CD4-positive, alpha-beta memory T cell (primary cell): ENCODE data around the gene SIM1. TPM values are rescaled to one million over a fixed set of nuclear protein-coding genes. Genes with fewer than 3 reads are reported as not detected.
"Not testable (repeated sequence)": the region's sequence is repeated elsewhere in the genome, so short reads cannot be mapped to it uniquely, and the experiment has no call there.

Experiments
- CTCF ChIA-PET: fragments of 350-600 bp; sonication (Branson Sonifier 250); formaldehyde crosslinking; loops from one replicate; lab custom pipeline; 2021; ENCODE audit warnings: inconsistent platforms; ENCODE audit not compliant: partially characterized antibody; lab: Charles Lee
- POLR2A ChIA-PET: fragments of 350-600 bp; sonication (Branson Sonifier 250); formaldehyde crosslinking; loops from one replicate; lab custom pipeline; 2021; ENCODE audit not compliant: partially characterized antibody; lab: Charles Lee
- DNase-seq, 5 donors: peaks; one replicate each; pipeline versions ENCODE4 v3.0.0 to v3.0.0-alpha.2; 2020 to 2022; ENCODE audit warnings: mixed read lengths in 1 of 5
- H3K27ac ChIP-seq: one replicate; pipeline ENCODE4 v1.7.0; 2013; ENCODE audit warnings: low read depth, low read length
- H3K27me3 ChIP-seq: 2 replicates; pipeline ENCODE4 v1.7.0; 2013; ENCODE audit warnings: mild to moderate bottlenecking, low read length, moderate library complexity; ENCODE audit not compliant: insufficient read depth
- H3K36me3 ChIP-seq: 2 replicates; pipeline ENCODE4 v1.7.0; 2013; ENCODE audit warnings: mild to moderate bottlenecking, low read length, moderate library complexity; ENCODE audit not compliant: insufficient read depth
- H3K4me1 ChIP-seq: 2 replicates; pipeline ENCODE4 v1.7.0; 2013; ENCODE audit warnings: mild to moderate bottlenecking, low read length, moderate library complexity; ENCODE audit not compliant: insufficient read depth
- H3K4me3 ChIP-seq, 2 donors: one replicate each; pipeline ENCODE4 v1.7.0; 2013; ENCODE audit warnings: low read length in 2 of 2, mild to moderate bottlenecking in 1 of 2
- H3K9me3 ChIP-seq, 2 donors: one replicate each; pipeline ENCODE4 v1.7.0; 2013; ENCODE audit warnings: low read length in 2 of 2, control low read depth in 1 of 2; ENCODE audit not compliant: control insufficient read depth in 1 of 2
- H3K27ac Mint-ChIP-seq, 7 donors: one replicate each; pipeline ENCODE4 v1.8.0; 2020 to 2021; ENCODE audit warnings: mixed read lengths in 7 of 7, mild to moderate bottlenecking in 6 of 7, inconsistent platforms in 3 of 7, moderate library complexity in 3 of 7
- H3K27me3 Mint-ChIP-seq, 2 donors: one replicate each; pipeline ENCODE4 v1.8.0; 2020 to 2021; ENCODE audit warnings: mixed read lengths in 2 of 2
- H3K36me3 Mint-ChIP-seq, 2 donors: one replicate each; pipeline ENCODE4 v1.8.0; 2020 to 2021; ENCODE audit warnings: mixed read lengths in 2 of 2, inconsistent platforms in 1 of 2, mild to moderate bottlenecking in 1 of 2
- H3K4me1 Mint-ChIP-seq, 4 donors: one replicate each; pipeline ENCODE4 v1.8.0; 2020 to 2021; ENCODE audit warnings: mixed read lengths in 4 of 4, mild to moderate bottlenecking in 1 of 4
- H3K4me3 Mint-ChIP-seq, 8 donors: one replicate each; pipeline ENCODE4 v1.8.0; 2020 to 2021; ENCODE audit warnings: mixed read lengths in 8 of 8, mild to moderate bottlenecking in 7 of 8, moderate library complexity in 6 of 8, inconsistent platforms in 3 of 8
- H3K9me3 Mint-ChIP-seq, 8 donors: one replicate each; pipeline ENCODE4 v1.8.0; 2020 to 2021; ENCODE audit warnings: mixed read lengths in 8 of 8, mild to moderate bottlenecking in 5 of 8, inconsistent platforms in 3 of 8, moderate library complexity in 1 of 8
- intact Hi-C: fragments of 100-400 bp; cut with micrococcal nuclease; formaldehyde crosslinking; loops from one replicate; pipeline ENCODE4 v1.15.1; 2023
- polyA plus RNA-seq, 2 donors: library from polyadenylated mRNA; unstranded; fragments of 300-500 nt; fragmentation: Illumina TruSeq; gene quantifications; one replicate each; pipeline ENCODE4 v1.2.3, GENCODE V29; 2021
- total RNA-seq, 2 experiments: library from RNA; stranded (reverse); gene quantifications; one replicate each; pipeline ENCODE4 v1.2.3, GENCODE V29; 2021

SIM1 gene
- total and polyA plus RNA-seq, 4 experiments from 2014 or later: not detected

DNA sequence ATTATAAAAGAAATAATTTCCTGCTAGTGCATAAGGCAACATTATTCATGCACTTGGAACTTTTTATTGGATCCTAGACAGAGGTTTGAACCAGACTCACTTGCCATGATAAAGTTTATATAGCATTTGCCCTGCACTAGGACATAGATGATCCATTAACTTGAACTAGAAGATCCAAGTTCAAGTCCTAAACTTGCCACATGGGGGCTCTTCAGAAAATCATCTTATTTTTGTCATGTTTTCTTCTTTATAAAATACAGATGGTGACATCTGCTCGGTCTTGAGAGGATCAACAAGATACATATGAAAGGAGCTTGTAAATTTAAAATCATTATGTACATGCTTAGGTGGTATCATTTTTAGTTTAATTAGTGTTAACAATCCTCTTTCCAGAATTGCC is 94.5 kb downstream of the SIM1 start:
- POLR2A ChIA-PET: no interaction called here
- peaks cover 0 to 2% (median 0%) of the 10 kb centered on the region in 8 donors for H3K9me3 Mint-ChIP-seq

DNA sequence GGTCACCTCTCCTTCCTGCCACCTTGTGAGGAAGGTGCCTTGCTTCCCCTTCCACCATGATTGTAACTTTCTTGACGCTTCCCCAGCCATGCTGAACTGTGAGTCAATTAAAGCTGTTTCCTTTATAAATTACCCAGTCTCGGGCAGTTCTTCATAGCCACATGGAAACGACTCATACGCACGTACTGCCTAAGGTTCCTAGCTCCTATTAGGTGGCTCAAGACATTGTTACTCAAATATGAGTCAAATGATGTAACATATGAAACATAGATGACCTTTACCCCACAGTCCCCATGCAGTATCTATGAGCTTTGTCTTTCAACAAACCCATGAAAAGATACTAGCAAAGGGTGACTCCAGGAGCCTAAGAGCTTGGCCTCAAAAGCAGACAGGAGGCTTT is 98.3 kb downstream of the SIM1 start:
- no peak overlapping the region for H3K4me3 ChIP-seq
- Mint-ChIP-seq H3K27ac (peak overlapping the region in 1 of 7 donors; percentile 65), H3K27me3 (no peaks in the 10 kb centered on the region), H3K36me3 (no peaks in the 10 kb centered on the region), H3K9me3 (peaks cover 0 to 2% (median 0%) of the 10 kb centered on the region in 8 donors), H3K4me3 (no peak overlapping the region), H3K4me1 (no peaks in the 10 kb centered on the region)
- ChIA-PET CTCF (no interaction called here), POLR2A (no interaction called here)
- DNase-seq: no peak
- H3K9me3 ChIP-seq: no peaks in the 10 kb centered on the region
- intact Hi-C loops: no loop called here
- no peaks in the 10 kb centered on the region for H3K36me3 ChIP-seq
- H3K27me3 ChIP-seq: no peaks in the 10 kb centered on the region
- no peak overlapping the region for H3K27ac ChIP-seq
- no peaks in the 10 kb centered on the region for H3K4me1 ChIP-seq

More for the DNA sequence above, 94.5 kb downstream of the SIM1 start:
- no peaks in the 10 kb centered on the region for H3K36me3 Mint-ChIP-seq
- no peak overlapping the region for H3K4me3 ChIP-seq
- no peak overlapping the region for H3K27ac Mint-ChIP-seq
- H3K4me1 Mint-ChIP-seq: no peaks in the 10 kb centered on the region
- H3K4me1 ChIP-seq: no peaks in the 10 kb centered on the region
- no peaks in the 10 kb centered on the region for H3K27me3 ChIP-seq
- CTCF ChIA-PET: no interaction called here
- H3K9me3 ChIP-seq: no peaks in the 10 kb centered on the region
- no peak overlapping the region for H3K27ac ChIP-seq
- intact Hi-C loops: no loop called here
- no peak for DNase-seq
- H3K36me3 ChIP-seq: no peaks in the 10 kb centered on the region
- H3K4me3 Mint-ChIP-seq: no peak overlapping the region
- H3K27me3 Mint-ChIP-seq: peaks cover 0 to 2% of the 10 kb centered on the region in 2 donors

DNA sequence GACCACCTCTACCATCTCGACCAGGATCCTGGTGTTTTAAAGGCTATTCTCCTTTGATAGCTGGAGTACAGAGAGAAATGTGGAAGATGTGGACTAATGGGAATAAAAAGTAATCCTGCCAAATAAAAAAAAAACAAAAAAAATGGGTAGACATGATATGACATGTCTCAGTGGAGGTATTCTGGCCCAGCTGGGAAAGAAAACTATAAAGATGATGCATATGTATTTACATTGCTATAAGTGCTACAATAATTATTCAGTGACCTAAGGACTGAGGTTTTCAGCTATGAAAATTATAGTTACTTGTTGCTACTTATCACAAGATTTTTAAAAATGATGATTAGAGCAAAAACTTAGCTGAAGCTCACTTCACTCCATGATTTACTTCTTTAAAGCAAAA is 101.1 kb downstream of the SIM1 start:
- H3K4me1 ChIP-seq: no peaks in the 10 kb centered on the region
- H3K4me1 Mint-ChIP-seq: no peaks in the 10 kb centered on the region
- no peak overlapping the region for H3K4me3 ChIP-seq
- no peak overlapping the region for H3K27ac ChIP-seq
- no peaks in the 10 kb centered on the region for H3K27me3 ChIP-seq
- no peaks in the 10 kb centered on the region for H3K9me3 ChIP-seq
- peaks cover 0 to 2% (median 0%) of the 10 kb centered on the region in 8 donors for H3K9me3 Mint-ChIP-seq
- H3K36me3 ChIP-seq: no peaks in the 10 kb centered on the region
- ChIA-PET POLR2A (no interaction called here), CTCF (no interaction called here)
- intact Hi-C loops: no loop called here
- H3K4me3 Mint-ChIP-seq: no peak overlapping the region
- no peak overlapping the region for H3K27ac Mint-ChIP-seq
- H3K27me3 Mint-ChIP-seq: no peaks in the 10 kb centered on the region
- H3K36me3 Mint-ChIP-seq: no peaks in the 10 kb centered on the region
- DNase-seq: no peak

DNA sequence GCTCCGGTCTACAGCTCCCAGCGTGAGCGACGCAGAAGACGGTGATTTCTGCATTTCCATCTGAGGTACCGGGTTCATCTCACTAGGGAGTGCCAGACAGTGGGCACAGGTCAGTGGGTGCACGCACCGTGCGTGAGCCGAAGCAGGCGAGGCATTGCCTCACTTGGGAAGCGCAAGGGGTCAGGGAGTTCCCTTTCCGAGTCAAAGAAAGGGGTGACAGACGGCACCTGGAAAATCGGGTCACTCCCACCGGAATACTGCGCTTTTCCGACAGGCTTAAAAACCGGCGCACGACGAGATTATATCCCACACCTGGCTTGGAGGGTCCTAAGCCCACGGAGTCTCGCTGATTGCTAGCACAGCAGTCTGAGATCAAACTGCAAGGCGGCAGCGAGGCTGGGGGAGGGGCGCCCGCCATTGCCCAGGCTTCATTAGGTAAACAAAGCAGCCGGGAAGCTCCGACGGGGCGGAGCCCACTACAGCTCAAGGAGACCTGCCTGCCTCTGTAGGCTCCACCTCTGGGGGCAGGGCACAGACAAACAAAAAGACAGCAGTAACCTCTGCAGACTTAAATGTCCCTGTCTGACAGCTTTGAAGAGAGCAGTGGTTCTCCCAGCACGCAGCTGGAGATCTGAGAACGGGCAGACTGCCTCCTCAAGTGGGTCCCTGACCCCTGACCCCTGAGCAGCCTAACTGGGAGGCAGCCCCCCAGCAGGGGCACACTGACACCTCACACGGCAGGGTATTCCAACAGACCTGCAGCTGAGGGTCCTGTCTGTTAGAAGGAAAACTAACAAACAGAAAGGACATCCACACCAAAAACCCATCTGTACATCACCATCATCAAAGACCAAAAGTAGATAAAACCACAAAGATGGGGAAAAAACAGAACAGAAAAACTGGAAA is 109.7 kb downstream of the SIM1 start:
- H3K27me3 Mint-ChIP-seq, H3K27ac ChIP-seq, H3K27ac Mint-ChIP-seq, POLR2A ChIA-PET, H3K9me3 Mint-ChIP-seq, H3K36me3 ChIP-seq, H3K4me3 ChIP-seq, H3K9me3 ChIP-seq, H3K4me1 Mint-ChIP-seq, CTCF ChIA-PET, H3K4me3 Mint-ChIP-seq, intact Hi-C loops, H3K4me1 ChIP-seq, H3K36me3 Mint-ChIP-seq, DNase-seq, H3K27me3 ChIP-seq: not testable (repeated sequence)

DNA sequence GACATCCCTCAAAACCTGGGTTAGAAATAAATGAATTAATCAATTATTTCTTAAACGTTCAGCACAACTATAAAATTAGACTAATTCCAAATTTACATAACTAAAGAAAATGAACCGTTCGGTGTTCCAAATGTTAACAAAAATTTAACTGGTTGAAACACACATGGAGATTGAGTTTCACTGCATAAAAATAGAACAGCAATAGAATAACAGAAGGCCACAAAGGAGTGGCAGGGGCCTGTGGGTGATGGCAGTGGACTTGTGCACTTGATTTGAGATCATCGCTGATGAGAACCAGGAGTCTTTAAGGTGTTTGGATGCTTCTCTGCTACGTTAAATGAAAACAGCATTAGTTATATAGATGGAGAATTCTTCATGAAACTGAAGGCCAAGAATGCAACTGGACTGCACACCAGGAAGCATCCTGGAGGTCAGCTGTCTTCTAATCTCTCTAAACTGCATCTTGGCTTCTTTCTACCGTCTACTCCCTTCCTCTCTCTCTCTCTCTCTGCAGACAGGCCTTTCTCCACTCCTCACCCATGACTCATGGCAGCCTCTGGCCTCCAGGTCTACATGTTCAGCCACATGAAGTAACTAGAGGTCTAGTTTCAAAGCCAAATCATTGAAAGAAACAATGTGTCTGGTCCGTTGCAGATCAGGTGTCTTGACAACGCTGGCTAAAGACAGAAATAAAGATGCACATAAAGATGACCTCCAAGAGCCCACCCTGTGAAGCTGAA is 111.3 kb downstream of the SIM1 start:
- Mint-ChIP-seq H3K36me3 (no peaks in the 10 kb centered on the region), H3K4me1 (no peaks in the 10 kb centered on the region), H3K9me3 (peaks cover 0 to 6% (median 0%) of the 10 kb centered on the region in 8 donors), H3K4me3 (no peak overlapping the region), H3K27me3 (peaks cover 0 to 3% of the 10 kb centered on the region in 2 donors), H3K27ac (no peak overlapping the region)
- ChIA-PET CTCF (no interaction called here), POLR2A (no interaction called here)
- DNase-seq: no peak
- Histone ChIP-seq H3K4me3 (no peak overlapping the region), H3K9me3 (no peaks in the 10 kb centered on the region), H3K4me1 (no peaks in the 10 kb centered on the region), H3K36me3 (no peaks in the 10 kb centered on the region), H3K27ac (no peak overlapping the region), H3K27me3 (no peaks in the 10 kb centered on the region)
- intact Hi-C loops: no loop called here

DNA sequence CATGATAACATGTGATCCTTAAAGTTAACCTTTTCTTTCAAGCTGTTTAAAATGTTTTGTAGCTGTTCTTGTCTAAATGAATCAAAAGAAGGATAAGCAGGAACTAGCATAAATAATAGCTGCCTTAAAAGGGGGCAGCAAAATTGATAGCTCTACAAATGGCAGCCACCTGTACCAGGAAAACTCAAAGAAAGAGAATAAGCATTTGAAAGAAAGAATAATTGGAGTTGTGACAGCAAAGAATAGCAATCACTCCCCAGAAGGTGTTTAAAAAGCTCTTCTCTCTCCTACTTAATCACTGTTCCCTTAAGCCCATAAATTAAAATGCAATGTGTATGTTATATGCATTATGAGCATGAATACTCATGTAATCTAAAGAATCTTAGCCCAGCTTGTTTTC is 114.6 kb downstream of the SIM1 start:
- Mint-ChIP-seq H3K36me3 (no peaks in the 10 kb centered on the region), H3K27ac (no peak overlapping the region), H3K27me3 (peaks cover 0 to 3% of the 10 kb centered on the region in 2 donors), H3K4me3 (no peak overlapping the region), H3K9me3 (peaks cover 0 to 6% (median 0%) of the 10 kb centered on the region in 8 donors), H3K4me1 (peaks cover 0 to 1% (median 0%) of the 10 kb centered on the region in 4 donors)
- no peak overlapping the region for H3K27ac ChIP-seq
- no peaks in the 10 kb centered on the region for H3K36me3 ChIP-seq
- no peak overlapping the region for H3K4me3 ChIP-seq
- CTCF ChIA-PET: interaction anchor here (1.0 kb wide), 1 partner anchor 9 kb away, joined by 3 read pairs; no protein-coding TSS in a partner anchor
- no peaks in the 10 kb centered on the region for H3K27me3 ChIP-seq
- H3K9me3 ChIP-seq: no peaks in the 10 kb centered on the region
- intact Hi-C loops: no loop called here
- no peaks in the 10 kb centered on the region for H3K4me1 ChIP-seq
- POLR2A ChIA-PET: no interaction called here
- no peak for DNase-seq

DNA sequence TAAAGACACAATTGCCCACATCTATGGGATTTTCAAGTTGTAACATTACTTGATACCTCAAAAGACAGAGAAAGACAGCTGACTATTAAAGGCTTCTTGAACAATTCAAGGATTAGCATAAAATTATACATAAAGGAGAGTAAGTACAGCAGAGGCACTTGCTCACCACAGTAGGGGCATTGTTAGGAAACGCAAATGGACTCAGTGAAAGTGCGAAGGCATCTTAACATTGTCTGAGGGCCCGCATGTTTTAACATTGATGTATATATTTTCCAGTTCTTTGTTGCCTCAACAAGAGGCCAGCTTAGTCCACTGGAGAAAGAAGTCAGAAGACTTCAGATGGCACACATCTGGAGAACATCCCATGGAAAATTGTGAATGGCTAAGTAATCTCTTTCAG is 115.4 kb downstream of the SIM1 start:
- Mint-ChIP-seq H3K27me3 (peaks cover 0 to 3% of the 10 kb centered on the region in 2 donors), H3K9me3 (peaks cover 0 to 6% (median 0%) of the 10 kb centered on the region in 8 donors), H3K27ac (no peak overlapping the region), H3K36me3 (no peaks in the 10 kb centered on the region), H3K4me3 (no peak overlapping the region), H3K4me1 (peaks cover 0 to 1% (median 0%) of the 10 kb centered on the region in 4 donors)
- Histone ChIP-seq H3K4me1 (no peaks in the 10 kb centered on the region), H3K36me3 (no peaks in the 10 kb centered on the region), H3K27me3 (no peaks in the 10 kb centered on the region), H3K9me3 (no peaks in the 10 kb centered on the region), H3K4me3 (no peak overlapping the region), H3K27ac (no peak overlapping the region)
- DNase-seq: no peak
- intact Hi-C loops: no loop called here
- CTCF ChIA-PET: no interaction called here
- POLR2A ChIA-PET: no interaction called here
